ENCODE measurements around the gene AKIRIN2. TPM values are rescaled to one million over a fixed set of nuclear protein-coding genes. Genes with fewer than 3 reads are reported as not detected.

AKIRIN2 gene
- 10 to 100 TPM; 35.6 to 53.8 (median 42.0) TPM for polyA plus RNA-seq

DNA sequence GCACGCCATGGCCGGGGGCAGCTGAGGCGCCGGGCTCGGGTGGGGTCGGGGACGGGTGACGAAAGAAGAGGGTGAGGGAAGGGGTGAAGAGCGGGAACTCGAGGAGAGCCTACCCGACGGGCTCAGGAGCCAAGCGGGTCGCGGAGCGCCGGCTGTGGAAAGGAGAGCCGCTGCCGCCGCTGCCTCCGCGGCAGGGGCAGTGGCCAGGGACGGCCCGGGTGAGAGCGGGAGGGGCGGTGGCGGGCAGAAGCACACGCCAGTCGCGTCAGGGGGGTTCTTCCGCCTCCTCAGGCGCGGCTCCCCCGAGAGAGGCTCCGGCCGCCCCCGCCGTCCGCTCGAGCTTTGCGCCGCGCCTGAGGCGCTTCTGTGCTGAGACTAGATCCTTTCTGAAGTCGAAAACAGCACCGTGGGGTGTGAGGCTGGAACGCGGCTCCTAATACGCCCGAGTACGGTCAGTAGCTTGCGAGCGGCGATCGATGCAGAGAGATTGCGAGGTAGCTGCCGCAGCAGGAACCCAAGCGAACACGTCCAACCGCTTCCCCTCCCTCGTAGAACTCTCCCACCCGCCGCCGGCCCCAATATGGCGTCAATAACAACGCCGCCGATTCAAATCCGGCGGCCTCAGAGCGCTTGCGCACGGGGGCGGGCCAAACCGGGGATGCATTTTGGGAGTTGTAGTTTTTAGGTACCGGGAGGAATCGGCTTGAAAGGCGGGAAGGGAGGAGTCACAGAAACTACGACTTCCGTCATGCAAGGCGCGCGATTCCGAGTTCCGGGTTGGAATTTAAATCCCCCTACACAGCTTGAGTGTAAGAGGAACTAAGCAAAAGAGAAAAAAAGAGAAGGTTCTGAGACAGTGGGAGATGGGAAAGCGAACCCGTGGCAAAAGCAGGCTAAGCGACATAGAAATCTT lies at the start of gene AKIRIN2:
AKIRIN2 (minus strand) TSS at position 558 of the 913 bp plus-strand sequence; CDS start at position 9, 549 bp downstream.
- peak; percentile 99 for DNase-seq
- H3K27me3 Mint-ChIP-seq (ENCODE audit: low read depth in 3 of 3): peaks cover 8 to 19% (median 10%) of the 10 kb centered on the region in 3 donors
- H3K9me3 Mint-ChIP-seq: no peaks in the 10 kb centered on the region
- peak within 1 kb of the TSS; percentile 91 to 100 (median 98) for H3K4me3 Mint-ChIP-seq
- peaks cover 50 to 53% of the 10 kb centered on the region in 2 donors for H3K4me1 Mint-ChIP-seq
- peak within 1 kb of the TSS; percentile 94 to 100 (median 95) for H3K27ac Mint-ChIP-seq
- no peaks in the 10 kb centered on the region for H3K36me3 Mint-ChIP-seq

- no peaks in the 10 kb centered on the region for H3K36me3 Mint-ChIP-seq
- H3K4me1 Mint-ChIP-seq: peaks cover under 1 to 9% of the 10 kb centered on the region in 2 donors
- peaks cover 0 to 5% (median 0%) of the 10 kb centered on the region in 3 donors for H3K27me3 Mint-ChIP-seq (ENCODE audit: low read depth in 3 of 3)
- H3K27ac Mint-ChIP-seq: no peak overlapping the region
- H3K9me3 Mint-ChIP-seq: peaks cover 0 to 2% (median 0%) of the 10 kb centered on the region in 6 donors
- no peak for DNase-seq
- no peak overlapping the region for H3K4me3 Mint-ChIP-seq
Observed at GRCh38 chr6:87747646-87748045, 45.6 kb upstream of the AKIRIN2 start.

DNA sequence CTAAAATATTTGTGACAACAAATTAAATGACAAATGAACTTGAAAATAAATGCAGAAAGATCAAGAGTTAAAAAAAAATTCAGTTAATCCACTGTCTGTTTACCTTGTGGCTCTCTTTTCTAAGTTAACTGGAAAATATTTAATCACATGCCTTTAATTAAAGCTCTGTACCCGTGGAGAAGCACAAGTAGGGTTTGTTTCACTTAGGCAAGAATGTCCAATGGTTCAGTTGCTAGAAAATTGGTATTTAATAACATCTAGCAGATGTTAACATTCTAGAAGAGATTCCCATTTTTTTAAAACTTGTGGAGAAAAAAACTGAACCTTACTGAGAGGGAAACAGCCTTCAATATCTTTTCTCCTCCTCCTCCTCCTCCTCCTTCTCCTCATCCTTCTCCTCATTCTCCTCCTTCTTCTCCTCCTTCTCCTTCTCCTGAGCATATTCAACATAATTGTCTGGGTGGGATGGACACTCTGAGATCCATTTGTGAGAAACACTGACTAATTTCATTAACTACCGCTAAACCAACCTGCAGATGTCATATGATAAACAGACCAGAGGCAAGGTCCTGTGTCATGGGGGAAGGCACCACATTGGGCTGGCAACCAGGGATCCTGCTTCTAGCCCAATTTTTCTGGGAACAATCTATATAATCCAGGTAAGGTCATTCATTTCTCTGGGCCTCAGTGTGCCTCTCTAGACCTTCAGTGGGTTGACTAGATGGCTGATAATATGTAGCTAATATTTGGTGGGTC lies 44.1 kb upstream of the AKIRIN2 start:
- Mint-ChIP-seq H3K36me3 (no peaks in the 10 kb centered on the region), H3K27me3 (ENCODE audit: low read depth in 3 of 3) (peaks cover 0 to 5% (median 3%) of the 10 kb centered on the region in 3 donors), H3K4me3 (no peak overlapping the region), H3K9me3 (peaks cover 0 to 2% (median 0%) of the 10 kb centered on the region in 6 donors), H3K27ac (peak overlapping the region in 2 of 6 donors; percentile 1 to 63), H3K4me1 (peaks cover 8 to 21% of the 10 kb centered on the region in 2 donors)
- DNase-seq: no peak

GRCh38 chr6:87743454-87743853 lies 41.4 kb upstream of the AKIRIN2 start:
- peaks cover 0 to 2% (median 0%) of the 10 kb centered on the region in 6 donors for H3K9me3 Mint-ChIP-seq
- peaks cover 0 to 3% (median 3%) of the 10 kb centered on the region in 3 donors for H3K27me3 Mint-ChIP-seq (ENCODE audit: low read depth in 3 of 3)
- no peak overlapping the region for H3K27ac Mint-ChIP-seq
- H3K4me3 Mint-ChIP-seq: no peak overlapping the region
- peaks cover 13 to 32% of the 10 kb centered on the region in 2 donors for H3K4me1 Mint-ChIP-seq
- H3K36me3 Mint-ChIP-seq: no peaks in the 10 kb centered on the region
- DNase-seq: no peak

GRCh38 chr6:87742106-87742505 lies 40.1 kb upstream of the AKIRIN2 start:
- DNase-seq: peak; percentile 10 to 56 (median 34)
- peaks cover 0 to 2% (median 0%) of the 10 kb centered on the region in 6 donors for H3K9me3 Mint-ChIP-seq
- peaks cover 15 to 45% of the 10 kb centered on the region in 2 donors for H3K4me1 Mint-ChIP-seq
- peaks cover 0 to 3% (median 0%) of the 10 kb centered on the region in 3 donors for H3K27me3 Mint-ChIP-seq (ENCODE audit: low read depth in 3 of 3)
- no peak overlapping the region for H3K4me3 Mint-ChIP-seq
- H3K36me3 Mint-ChIP-seq: no peaks in the 10 kb centered on the region
- peak overlapping the region in 4 of 6 donors; percentile 29 to 85 (median 66) for H3K27ac Mint-ChIP-seq

DNA sequence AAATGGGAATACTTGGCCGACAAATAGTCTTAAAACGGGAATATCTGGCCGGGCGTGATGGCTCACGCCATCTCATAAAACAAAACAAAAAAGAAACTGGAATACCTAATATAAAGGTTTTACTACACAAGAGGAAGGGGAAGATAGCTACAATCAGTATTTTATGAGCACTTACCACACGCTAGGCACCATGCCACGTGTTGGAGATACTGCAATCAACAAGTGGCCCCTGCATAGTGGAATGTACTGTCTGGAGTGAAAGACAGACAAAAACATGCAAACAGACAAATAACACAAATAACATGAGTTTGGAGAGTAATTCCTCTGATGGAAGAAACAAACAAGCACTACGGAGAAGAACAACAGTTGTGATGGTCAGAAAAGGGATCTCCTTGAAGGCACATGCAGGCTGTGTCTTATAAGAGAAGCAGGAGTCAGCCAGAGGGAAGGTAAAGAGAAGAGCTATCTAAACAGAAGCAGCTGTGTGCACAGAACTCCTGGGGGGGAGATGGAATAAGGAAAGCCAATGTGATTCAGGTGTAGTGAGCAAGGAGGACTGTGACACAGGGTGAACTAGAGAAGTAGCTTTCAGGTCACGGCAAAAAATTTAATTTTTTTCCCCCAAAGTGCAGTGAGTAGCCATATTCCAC lies 39.1 kb upstream of the AKIRIN2 start:
- Mint-ChIP-seq H3K4me1 (peaks cover 16 to 48% of the 10 kb centered on the region in 2 donors), H3K36me3 (no peaks in the 10 kb centered on the region), H3K4me3 (no peak overlapping the region), H3K27me3 (ENCODE audit: low read depth in 3 of 3) (peaks cover 0 to 3% (median 2%) of the 10 kb centered on the region in 3 donors), H3K9me3 (no peaks in the 10 kb centered on the region), H3K27ac (peak overlapping the region in 4 of 6 donors; percentile 1 to 42 (median 24))
- DNase-seq: no peak

- Mint-ChIP-seq H3K36me3 (no peaks in the 10 kb centered on the region), H3K4me3 (peak overlapping the region in 3 of 5 donors; percentile 10 to 59 (median 40)), H3K4me1 (peaks cover 16 to 48% of the 10 kb centered on the region in 2 donors), H3K27ac (peak overlapping the region in 5 of 6 donors; percentile 6 to 83 (median 74)), H3K9me3 (peaks cover 0 to 1% (median 0%) of the 10 kb centered on the region in 6 donors), H3K27me3 (ENCODE audit: low read depth in 3 of 3) (peaks cover 0 to 6% (median 2%) of the 10 kb centered on the region in 3 donors)
- DNase-seq: no peak
Observed at GRCh38 chr6:87738744-87739143, 36.7 kb upstream of the AKIRIN2 start.

DNA sequence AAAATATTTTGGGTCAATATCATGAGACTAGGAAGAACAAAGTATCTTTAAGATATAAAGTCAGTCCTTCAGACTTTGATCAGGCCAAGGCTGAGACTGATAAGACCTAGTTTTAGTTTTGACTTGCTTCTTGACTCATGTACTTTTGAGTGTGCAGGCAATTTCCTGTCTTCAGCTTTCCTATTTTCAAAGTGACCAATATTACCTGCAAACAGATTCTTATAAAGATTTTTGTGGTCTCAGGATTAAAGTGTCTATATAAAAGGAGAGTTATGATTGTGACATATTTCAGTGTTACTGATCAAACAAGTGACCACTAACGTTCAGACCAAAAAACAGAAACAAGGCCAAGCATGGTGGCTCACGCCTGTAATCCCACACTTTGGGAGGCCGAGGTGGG lies 36.0 kb upstream of the AKIRIN2 start:
- H3K4me3 Mint-ChIP-seq: peak overlapping the region in 2 of 5 donors; percentile 33 to 64
- no peaks in the 10 kb centered on the region for H3K36me3 Mint-ChIP-seq
- H3K27ac Mint-ChIP-seq: peak overlapping the region in 3 of 6 donors; percentile 46 to 85 (median 83)
- peaks cover 0 to 6% (median 2%) of the 10 kb centered on the region in 3 donors for H3K27me3 Mint-ChIP-seq (ENCODE audit: low read depth in 3 of 3)
- H3K9me3 Mint-ChIP-seq: peaks cover 0 to 1% (median 0%) of the 10 kb centered on the region in 6 donors
- no peak for DNase-seq
- peaks cover 16 to 42% of the 10 kb centered on the region in 2 donors for H3K4me1 Mint-ChIP-seq

DNA sequence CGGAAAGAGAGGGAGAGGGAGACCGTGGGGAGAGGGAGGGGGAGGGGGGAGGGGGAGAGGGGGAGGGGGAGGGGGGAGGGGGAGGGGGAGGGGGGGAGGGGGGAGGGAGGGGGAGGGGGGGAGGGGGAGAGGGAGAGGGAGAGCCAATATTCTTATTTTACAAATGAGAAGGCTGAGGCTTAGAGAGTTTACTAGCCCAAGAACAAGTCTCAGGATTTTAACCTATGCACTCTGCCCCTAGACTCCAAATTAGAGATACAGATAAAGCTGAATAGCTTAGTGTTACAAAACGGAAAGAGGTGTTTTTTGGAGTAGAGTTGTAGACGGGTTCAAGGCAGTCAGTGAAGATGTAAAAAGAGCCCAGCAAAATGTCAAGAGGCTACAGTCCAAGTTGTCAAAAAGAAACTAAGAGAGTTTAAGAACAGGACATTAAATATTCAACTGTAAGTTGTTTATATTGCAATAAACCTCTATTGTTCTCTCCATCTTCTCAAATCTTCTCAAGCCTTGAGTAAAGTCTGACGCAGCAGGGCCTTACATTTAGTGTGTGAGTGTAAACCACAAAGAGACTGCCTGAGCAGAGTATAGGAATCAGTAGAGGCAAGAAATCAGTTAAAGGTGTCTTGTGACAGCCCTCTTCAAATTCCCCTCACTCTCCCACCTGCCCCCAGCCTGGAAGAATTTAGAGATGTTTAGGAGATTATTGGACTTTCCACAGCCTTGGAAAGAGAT lies 34.9 kb upstream of the AKIRIN2 start:
- H3K9me3 Mint-ChIP-seq: peaks cover 0 to 1% (median 0%) of the 10 kb centered on the region in 6 donors
- H3K36me3 Mint-ChIP-seq: no peaks in the 10 kb centered on the region
- H3K4me1 Mint-ChIP-seq: peaks cover 9 to 37% of the 10 kb centered on the region in 2 donors
- peaks cover 0 to 3% (median 2%) of the 10 kb centered on the region in 3 donors for H3K27me3 Mint-ChIP-seq (ENCODE audit: low read depth in 3 of 3)
- H3K27ac Mint-ChIP-seq: peak overlapping the region in 3 of 6 donors; percentile 1 to 85 (median 83)
- DNase-seq: no peak
- H3K4me3 Mint-ChIP-seq: peak overlapping the region in 1 of 5 donors; percentile 64

DNA sequence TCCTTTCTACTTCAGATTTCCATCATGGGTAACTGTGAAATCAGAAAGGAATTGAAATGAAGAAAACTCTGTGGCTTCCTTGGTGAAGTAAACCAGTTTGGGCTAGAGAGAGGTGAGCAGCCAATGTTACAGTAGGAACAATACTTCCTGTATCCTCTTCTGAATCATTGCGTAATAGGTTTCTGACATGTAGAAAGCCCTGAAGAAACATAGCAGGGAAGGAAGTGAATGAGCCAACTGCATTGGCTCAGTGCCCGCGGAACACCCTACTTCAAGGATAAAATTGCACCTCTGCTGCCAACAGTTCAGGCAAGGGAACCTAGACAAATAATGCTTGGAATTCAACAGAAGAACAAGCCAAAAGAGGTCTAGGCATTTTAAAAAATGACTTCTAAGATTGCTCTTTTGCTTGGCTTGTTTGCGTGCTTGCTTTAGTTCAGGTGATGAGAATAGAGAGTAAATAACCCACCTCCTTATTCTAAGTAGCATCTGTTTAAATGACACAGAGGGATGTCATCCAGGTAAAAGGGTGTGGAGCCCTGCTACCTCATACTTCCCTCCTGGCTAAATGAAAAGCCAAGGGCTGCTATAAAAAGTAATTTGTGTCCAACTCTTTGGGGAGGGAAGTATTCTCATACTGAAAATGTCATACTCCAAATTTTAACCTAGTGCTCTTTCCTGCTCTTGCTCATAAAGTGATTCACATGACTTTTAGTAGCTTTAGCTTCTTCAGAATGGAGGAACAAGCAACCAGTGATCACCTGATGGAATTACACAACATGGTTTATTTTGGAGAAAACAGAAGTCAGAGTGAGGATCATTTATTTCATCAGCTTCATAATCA lies 30.0 kb upstream of the AKIRIN2 start:
- no peak overlapping the region for H3K27ac Mint-ChIP-seq
- peaks cover 0 to 1% (median 0%) of the 10 kb centered on the region in 6 donors for H3K9me3 Mint-ChIP-seq
- peaks cover 0 to 10% (median 2%) of the 10 kb centered on the region in 3 donors for H3K27me3 Mint-ChIP-seq (ENCODE audit: low read depth in 3 of 3)
- H3K36me3 Mint-ChIP-seq: no peaks in the 10 kb centered on the region
- H3K4me3 Mint-ChIP-seq: no peak overlapping the region
- H3K4me1 Mint-ChIP-seq: peaks cover 3 to 12% of the 10 kb centered on the region in 2 donors
- no peak for DNase-seq

DNA sequence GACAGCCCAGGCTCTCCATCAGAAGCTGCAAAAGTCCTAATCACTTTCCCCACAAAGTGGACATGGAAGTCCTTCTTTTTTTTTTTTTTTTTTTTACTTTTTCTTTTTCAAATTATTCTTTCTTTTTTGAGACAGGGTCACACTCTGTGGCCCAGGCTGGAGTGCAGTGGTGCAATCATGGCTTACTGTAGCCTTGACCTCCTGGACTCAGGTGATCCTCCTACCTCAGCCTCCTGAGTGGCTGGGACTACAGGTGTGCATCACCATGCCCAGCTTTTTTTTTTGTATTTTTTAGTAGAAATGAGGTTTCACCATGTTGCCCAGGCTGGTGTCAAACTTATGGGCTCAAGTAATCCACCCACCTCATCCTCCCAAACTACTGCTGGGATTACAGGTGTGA lies 29.0 kb upstream of the AKIRIN2 start:
- no peak for DNase-seq
- peaks cover 3 to 10% of the 10 kb centered on the region in 2 donors for H3K4me1 Mint-ChIP-seq
- H3K9me3 Mint-ChIP-seq: peaks cover 0 to 1% (median 0%) of the 10 kb centered on the region in 6 donors
- no peak overlapping the region for H3K4me3 Mint-ChIP-seq
- no peaks in the 10 kb centered on the region for H3K36me3 Mint-ChIP-seq
- no peak overlapping the region for H3K27ac Mint-ChIP-seq
- H3K27me3 Mint-ChIP-seq (ENCODE audit: low read depth in 3 of 3): peaks cover 0 to 10% (median 0%) of the 10 kb centered on the region in 3 donors
